GM12878 (cell line): Measurements from ENCODE around the gene SPATA19. TPM values are rescaled to one million over a fixed set of nuclear protein-coding genes. Genes with fewer than 3 reads are reported as not detected.

Experiments used
- ATAC-seq: fragments of 200-7000 bp; cut with Tn5 transposase; 3 replicates; pipeline ENCODE4 v1.9.1; 2020; ENCODE audit warnings: mild to moderate bottlenecking, moderate library complexity
- BruUV-seq: library from RNA; stranded (reverse); fragments of 400-500 nt; replicated peaks from 2 replicates; lab custom pipeline; 2021; lab: Mats Ljungman, UMichigan
- CTCF ChIA-PET: fragments of 300-600 bp; sonication (Branson Sonifier 250); formaldehyde crosslinking; extraction: SDS; loops from one replicate; lab custom pipeline; 2021; ENCODE audit warnings: inconsistent platforms; lab: Yijun Ruan, JAX
- POLR2A ChIA-PET: fragments of 350-600 bp; formaldehyde crosslinking; extraction: SDS; loops from one replicate; lab custom pipeline; 2021; ENCODE audit warnings: inconsistent platforms; lab: Charles Lee
- RAD21 ChIA-PET: fragments of 300-600 bp; sonication (Branson Sonifier 250); formaldehyde crosslinking; loops from one replicate; lab custom pipeline; 2023; ENCODE audit warnings: antibody characterized with exemption; ENCODE audit not compliant: unreplicated experiment; lab: Charles Lee
- SMC1A ChIA-PET: fragments of 300-600 bp; sonication (Branson Sonifier 250); formaldehyde crosslinking; loops from one replicate; lab custom pipeline; 2023; ENCODE audit not compliant: unreplicated experiment, uncharacterized antibody; lab: Charles Lee
- DNase-seq: peaks from one replicate; pipeline ENCODE4 v3.0.0-alpha.2; 2011; ENCODE audit warnings: low read depth, low spot score
- FAIRE-seq: peaks from 3 replicates; lab custom pipeline; 2011; peaks lifted over from hg19 to GRCh38; lab: Jason Lieb, UNC
- H2AFZ ChIP-seq: 2 replicates; pipeline ENCODE4 v1.6.0; 2011; ENCODE audit warnings: low read depth, low read length, control low read depth; ENCODE audit not compliant: control insufficient read depth
- H3K27ac ChIP-seq: 2 replicates; pipeline ENCODE4 v1.5.1; 2011; ENCODE audit warnings: control low read depth; ENCODE audit not compliant: control insufficient read depth, insufficient read depth
- H3K27me3 ChIP-seq, 2 experiments: replicated peaks in 1 of 2; 2 replicates each; pipeline versions ENCODE4 v1.6.0 to v1.6.1; 2011; ENCODE audit warnings: low read length in 1 of 2; ENCODE audit not compliant: control insufficient read depth in 2 of 2, insufficient read depth in 2 of 2
- H3K36me3 ChIP-seq, 2 experiments: 2 replicates each; pipeline ENCODE4 v1.5.1; 2011; ENCODE audit warnings: low read length in 1 of 2; ENCODE audit not compliant: control insufficient read depth in 2 of 2, insufficient read depth in 2 of 2
- H3K4me1 ChIP-seq: 2 replicates; pipeline ENCODE4 v1.6.1; 2011; ENCODE audit warnings: mild to moderate bottlenecking, low read length, moderate library complexity, mixed read lengths; ENCODE audit not compliant: control insufficient read depth, insufficient read depth
- H3K4me2 ChIP-seq: 2 replicates; pipeline ENCODE4 v1.6.0; 2011; ENCODE audit warnings: control low read depth; ENCODE audit not compliant: control insufficient read depth, insufficient read depth
- H3K4me3 ChIP-seq: fragments of 200-600 bp; sonication (generic); 2 replicates; pipeline ENCODE4 v1.5.1; 2016
- H3K79me2 ChIP-seq: 2 replicates; pipeline ENCODE4 v1.6.0; 2011; ENCODE audit warnings: low read length; ENCODE audit not compliant: control insufficient read depth, insufficient read depth
- H3K9ac ChIP-seq: 2 replicates; pipeline ENCODE4 v1.8.0; 2011; ENCODE audit warnings: low read length, control low read depth, mixed read lengths; ENCODE audit not compliant: control insufficient read depth, insufficient read depth
- H3K9me3 ChIP-seq: replicated peaks from 3 replicates; pipeline ENCODE4 v1.5.1; 2011; ENCODE audit warnings: mild to moderate bottlenecking, low read length; ENCODE audit not compliant: control insufficient read depth, insufficient read depth
- H4K20me1 ChIP-seq: 2 replicates; pipeline ENCODE4 v1.6.0; 2011; ENCODE audit not compliant: control insufficient read depth, insufficient read depth
- RAD21 ChIP-seq: IDR thresholded peaks from 2 replicates; pipeline ENCODE4 v1.6.1; 2011; ENCODE audit warnings: mild to moderate bottlenecking, low read depth, low read length, moderate library complexity; ENCODE audit not compliant: insufficient read depth
- TBL1XR1 ChIP-seq: IDR thresholded peaks from 2 replicates; pipeline ENCODE4 v1.6.1; 2012; ENCODE audit warnings: low read depth, low read length, improper control_type of control experiment
- WGBS: methylation state at CpG from one replicate; pipeline ENCODE4 v1.1.6; 2016; ENCODE audit warnings: low lambda C conversion rate; ENCODE audit not compliant: insufficient replicate concordance, insufficient coverage; ENCODE audit errors: missing lambda C conversion rate; 5-methylcytosine and 5-hydroxymethylcytosine counted together
- in situ Hi-C: fragments of 300-500 bp; cut with MboI; formaldehyde crosslinking; loops from 9 replicates; pipeline ENCODE4 v1.14.3; 2018; ENCODE audit warnings: mixed read lengths
- intact Hi-C: fragments of 100-400 bp; cut with micrococcal nuclease; formaldehyde crosslinking; loops from one replicate; pipeline ENCODE4 v1.14.2; 2022; ENCODE audit not compliant: unreplicated experiment
- polyA plus RNA-seq, 11 experiments: library from polyadenylated mRNA; depleted of rRNA in 4 of 11; unstranded in 6 of 11; stranded (reverse) in 5 of 11; fragments of >200 nt; fragmentation: Nextera tagmentation in 4 of 11; fragmentation: Illumina TruSeq in 1 of 11; extraction: Ambion mirVana in 4 of 11; extraction: Trizol in 1 of 11; gene quantifications; 1 replicate in 1 of 11; 2 replicates in 10 of 11; pipeline versions ENCODE4 v1.2.1 to v1.2.3, GENCODE V29; 2011 to 2016; ENCODE audit warnings: inconsistent platforms in 2 of 11, missing spikeins in 2 of 11, low read depth in 1 of 11
- total RNA-seq, 4 experiments: library from RNA; depleted of rRNA in 3 of 4; stranded (reverse); fragments of >200 nt in 3 of 4; fragmentation: Illumina TruSeq in 1 of 4; extraction: Trizol in 1 of 4; gene quantifications; 2 replicates each; pipeline versions ENCODE4 v1.2.1 to v1.2.3, GENCODE V29; 2013 to 2021
- TF ChIP-seq, protein P1 (sequence below), 3 experiments: IDR thresholded peaks in 2 of 3; conservative IDR thresholded peaks in 1 of 3; 2 replicates each; pipeline ENCODE4 v1.5.1; 2011; ENCODE audit warnings: low read depth in 3 of 3, low read length in 3 of 3, mild to moderate bottlenecking in 3 of 3, control low read depth in 2 of 3, moderate library complexity in 2 of 3, inconsistent platforms in 1 of 3, mixed read lengths in 1 of 3; ENCODE audit not compliant: control insufficient read depth in 2 of 3, insufficient read depth in 1 of 3; ENCODE audit errors: extremely low read depth in 1 of 3

Gene SPATA19
- total and polyA plus RNA-seq, 10 of the 15 experiments (the other 5 are each of a cell fraction or from before 2014, with no cell fraction given): not detected

DNA sequence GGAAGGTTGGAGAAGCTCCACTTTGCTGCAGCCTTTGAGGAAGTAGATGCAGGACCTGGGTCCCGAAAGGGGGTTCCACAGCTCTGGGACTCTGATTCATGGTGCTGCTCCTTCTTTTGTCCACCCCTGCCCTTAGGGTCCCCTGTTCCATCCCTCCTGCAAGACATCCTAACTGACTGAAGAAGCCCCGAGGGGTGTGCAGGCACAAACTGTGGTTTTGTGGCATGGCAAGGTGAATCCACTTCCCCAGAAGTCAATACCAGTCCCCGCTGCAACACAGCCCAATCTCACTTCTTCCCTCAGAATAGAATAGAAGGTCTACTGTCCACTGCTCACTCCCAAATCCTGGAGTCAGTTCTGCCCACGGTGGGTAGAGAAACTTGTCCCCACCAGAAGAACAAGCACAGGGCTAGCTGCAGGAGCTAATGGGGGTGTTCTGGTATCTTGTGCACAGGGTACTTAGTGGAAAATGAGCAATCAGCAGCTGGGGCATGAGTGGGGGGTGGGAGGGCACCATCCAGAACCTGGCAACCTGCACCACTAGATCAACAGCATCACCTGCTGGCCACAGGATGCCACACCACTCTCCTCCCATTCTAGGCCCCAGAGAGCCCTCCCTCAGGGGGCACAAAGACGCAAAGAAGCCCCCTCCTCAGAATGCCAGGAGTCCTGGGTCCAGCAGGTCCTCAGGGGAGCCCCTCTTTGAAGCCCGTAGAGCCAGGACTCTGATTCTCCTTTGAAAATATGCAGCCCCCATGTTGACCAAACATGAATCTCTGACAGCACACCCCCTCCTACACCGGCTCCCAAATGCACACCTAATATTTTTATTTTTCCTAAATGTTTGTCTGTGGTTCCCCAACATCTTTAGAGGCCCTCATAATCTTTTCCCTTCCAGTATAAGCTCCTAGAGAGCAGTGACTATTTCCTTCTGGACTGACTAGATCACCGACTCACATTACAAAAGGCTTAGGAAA, 14.1 kb downstream of the SPATA19 start:
- SMC1A ChIA-PET: interaction anchor here (1.2 kb wide), 1 partner anchor 697 kb away, joined by 5 read pairs; no protein-coding TSS in a partner anchor
- no peak overlapping the region for H3K4me2 ChIP-seq
- no peaks in the 10 kb centered on the region for H3K79me2 ChIP-seq
- in situ Hi-C loops (no loop called here), intact Hi-C loops (no loop called here)
- RAD21 ChIA-PET: no interaction called here
- no peaks in the 10 kb centered on the region for H4K20me1 ChIP-seq
- H3K4me1 ChIP-seq: no peaks in the 10 kb centered on the region
- no peak overlapping the region for H3K9ac ChIP-seq
- POLR2A ChIA-PET: no interaction called here
- no peak overlapping the region for H3K27ac ChIP-seq
- ATAC-seq (0 out of 3 replicates have a peak, but pooled peaks have one; percentile 37), FAIRE-seq (no peak), DNase-seq (no peak)
- H2AFZ ChIP-seq: no peak overlapping the region
- TF ChIP-seq, protein P1, sequence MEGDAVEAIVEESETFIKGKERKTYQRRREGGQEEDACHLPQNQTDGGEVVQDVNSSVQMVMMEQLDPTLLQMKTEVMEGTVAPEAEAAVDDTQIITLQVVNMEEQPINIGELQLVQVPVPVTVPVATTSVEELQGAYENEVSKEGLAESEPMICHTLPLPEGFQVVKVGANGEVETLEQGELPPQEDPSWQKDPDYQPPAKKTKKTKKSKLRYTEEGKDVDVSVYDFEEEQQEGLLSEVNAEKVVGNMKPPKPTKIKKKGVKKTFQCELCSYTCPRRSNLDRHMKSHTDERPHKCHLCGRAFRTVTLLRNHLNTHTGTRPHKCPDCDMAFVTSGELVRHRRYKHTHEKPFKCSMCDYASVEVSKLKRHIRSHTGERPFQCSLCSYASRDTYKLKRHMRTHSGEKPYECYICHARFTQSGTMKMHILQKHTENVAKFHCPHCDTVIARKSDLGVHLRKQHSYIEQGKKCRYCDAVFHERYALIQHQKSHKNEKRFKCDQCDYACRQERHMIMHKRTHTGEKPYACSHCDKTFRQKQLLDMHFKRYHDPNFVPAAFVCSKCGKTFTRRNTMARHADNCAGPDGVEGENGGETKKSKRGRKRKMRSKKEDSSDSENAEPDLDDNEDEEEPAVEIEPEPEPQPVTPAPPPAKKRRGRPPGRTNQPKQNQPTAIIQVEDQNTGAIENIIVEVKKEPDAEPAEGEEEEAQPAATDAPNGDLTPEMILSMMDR (IDR thresholded peaks at IDR 0.05 in 2 of 3, conservative IDR thresholded peaks at IDR 0.05 in 1 of 3; ENCODE audit: control insufficient read depth in 2 of 3, extremely low read depth in 1 of 3, insufficient read depth in 1 of 3, low read depth in 3 of 3, low read length in 3 of 3): peak; percentile 30 to 53 (median 34); a peak in 4 of 6 replicates
- TF ChIP-seq RAD21 (peak; percentile 43), TBL1XR1 (no peak)
- H3K27me3 ChIP-seq: no peaks in the 10 kb centered on the region; a peak in 2 of 4 replicates
- H3K36me3 ChIP-seq: no peaks in the 10 kb centered on the region
- H3K9me3 ChIP-seq: no peaks in the 10 kb centered on the region
- BruUV-seq: no TSS peak
- CTCF ChIA-PET: no interaction called here
- no peak overlapping the region for H3K4me3 ChIP-seq
- 36% methylated on average over 8 of the region's 8 CpGs for WGBS
